ENCODE results near the gene MYO7B. TPM values are rescaled to one million over a fixed set of nuclear protein-coding genes. Genes with fewer than 3 reads are reported as not detected.
A peak's percentile ranks its signal among the peaks of the same experiment; 100 is the strongest.

The MYO7B gene
- total RNA-seq, 4 donors from 2014 or later = 0.27 to 0.77 (median 0.54) TPM; not detected in 1

DNA sequence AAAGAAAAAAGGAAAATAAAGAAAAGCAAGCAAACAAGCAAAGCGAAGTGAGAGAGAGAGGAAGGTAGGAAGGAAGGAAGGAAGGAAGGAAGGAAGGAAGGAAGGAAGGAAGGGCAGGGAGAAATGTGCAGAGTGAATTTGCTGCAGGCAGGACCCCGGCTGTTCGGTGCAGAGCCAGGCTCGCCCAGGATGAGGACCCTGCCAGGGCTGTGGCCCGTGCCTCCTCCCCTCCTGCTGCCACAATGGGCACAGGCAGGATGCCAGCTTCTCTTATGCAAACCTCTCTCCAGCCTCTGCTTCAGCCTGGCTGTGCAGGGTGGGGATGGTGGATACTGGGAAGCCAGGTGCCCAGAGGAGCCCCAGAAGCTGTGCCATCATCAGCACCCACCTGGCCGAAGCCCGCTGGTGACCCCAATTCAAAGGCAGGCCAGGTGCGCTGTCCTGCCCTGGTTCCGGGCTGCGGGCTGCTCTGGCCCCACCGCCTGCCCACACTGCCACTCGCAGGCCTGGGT lies 113.7 kb downstream of the MYO7B start:
- Histone ChIP-seq H3K27ac (peak overlapping the region; percentile 25 to 98 (median 84)), H3K36me3 (peaks cover 0 to 51% of the 10 kb centered on the region in 2 donors), H3K27me3 (no peaks in the 10 kb centered on the region), H3K9me3 (no peaks in the 10 kb centered on the region), H3K4me3 (no peak overlapping the region), H3K4me1 (peaks cover 13 to 99% (median 69%) of the 10 kb centered on the region in 3 donors)
- ATAC-seq = no peak
- 36 to 62% methylated on average over 4 of the region's 12 CpGs for WGBS, 2 donors (ENCODE audit: low coverage in 1 of 2)
- TF ChIP-seq EP300 (IDR thresholded peaks at IDR 0.05) (no peak), POLR2AphosphoS5 (IDR thresholded peaks at IDR 0.05) (no peak), POLR2A (IDR thresholded peaks at IDR 0.05) (no peak)
- TF ChIP-seq, protein P1, sequence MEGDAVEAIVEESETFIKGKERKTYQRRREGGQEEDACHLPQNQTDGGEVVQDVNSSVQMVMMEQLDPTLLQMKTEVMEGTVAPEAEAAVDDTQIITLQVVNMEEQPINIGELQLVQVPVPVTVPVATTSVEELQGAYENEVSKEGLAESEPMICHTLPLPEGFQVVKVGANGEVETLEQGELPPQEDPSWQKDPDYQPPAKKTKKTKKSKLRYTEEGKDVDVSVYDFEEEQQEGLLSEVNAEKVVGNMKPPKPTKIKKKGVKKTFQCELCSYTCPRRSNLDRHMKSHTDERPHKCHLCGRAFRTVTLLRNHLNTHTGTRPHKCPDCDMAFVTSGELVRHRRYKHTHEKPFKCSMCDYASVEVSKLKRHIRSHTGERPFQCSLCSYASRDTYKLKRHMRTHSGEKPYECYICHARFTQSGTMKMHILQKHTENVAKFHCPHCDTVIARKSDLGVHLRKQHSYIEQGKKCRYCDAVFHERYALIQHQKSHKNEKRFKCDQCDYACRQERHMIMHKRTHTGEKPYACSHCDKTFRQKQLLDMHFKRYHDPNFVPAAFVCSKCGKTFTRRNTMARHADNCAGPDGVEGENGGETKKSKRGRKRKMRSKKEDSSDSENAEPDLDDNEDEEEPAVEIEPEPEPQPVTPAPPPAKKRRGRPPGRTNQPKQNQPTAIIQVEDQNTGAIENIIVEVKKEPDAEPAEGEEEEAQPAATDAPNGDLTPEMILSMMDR (IDR thresholded peaks at IDR 0.05) = no peak

DNA sequence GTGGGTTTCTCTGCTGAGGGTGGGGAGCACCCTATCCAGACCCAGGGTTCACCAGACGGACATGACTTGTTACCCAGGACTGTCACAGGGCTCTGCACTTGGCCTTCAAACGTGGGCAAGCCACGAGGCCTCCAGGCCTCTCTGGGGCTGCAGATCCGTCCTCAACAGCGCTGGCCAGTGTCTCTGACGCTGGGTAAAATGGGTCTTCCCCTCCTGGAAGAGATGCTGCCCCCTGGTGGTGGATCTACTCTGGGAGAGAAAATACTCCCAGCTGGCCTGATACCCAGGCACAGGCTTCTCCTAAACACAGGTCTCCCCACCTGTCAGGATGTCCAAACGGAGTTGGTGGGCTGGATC lies 114.2 kb downstream of the MYO7B start:
- peak; percentile 54 for ATAC-seq
- Histone ChIP-seq H3K4me1 (peaks cover 13 to 99% (median 68%) of the 10 kb centered on the region in 3 donors), H3K4me3 (no peak overlapping the region), H3K27me3 (no peaks in the 10 kb centered on the region), H3K9me3 (no peaks in the 10 kb centered on the region), H3K36me3 (peaks cover 0 to 53% of the 10 kb centered on the region in 2 donors), H3K27ac (peak overlapping the region; percentile 37 to 98 (median 84))
- TF ChIP-seq, protein P1 (IDR thresholded peaks at IDR 0.05) = peak in 3 of 4 experiments; percentile 76 to 87 (median 86)
- TF ChIP-seq POLR2AphosphoS5 (IDR thresholded peaks at IDR 0.05) = no peak
- WGBS, 2 donors (ENCODE audit: low coverage in 1 of 2) = no CpG with 5 or more reads among the region's 7 CpGs

GRCh38 chr2:127650041-127650784 lies 114.7 kb downstream of the MYO7B start:
- peak; percentile 13 for ATAC-seq
- Histone ChIP-seq H3K27me3 (no peaks in the 10 kb centered on the region), H3K27ac (peak overlapping the region; percentile 37 to 98 (median 84)), H3K4me1 (peaks cover 13 to 99% (median 68%) of the 10 kb centered on the region in 3 donors), H3K4me3 (no peak overlapping the region), H3K36me3 (peaks cover 0 to 58% of the 10 kb centered on the region in 2 donors), H3K9me3 (no peaks in the 10 kb centered on the region)
- WGBS, 2 donors (ENCODE audit: low coverage in 1 of 2) = no CpG with 5 or more reads among the region's 17 CpGs
- TF ChIP-seq POLR2A (IDR thresholded peaks at IDR 0.05) (peak in 1 of 2 donors; percentile 14), EP300 (IDR thresholded peaks at IDR 0.05) (no peak), POLR2AphosphoS5 (IDR thresholded peaks at IDR 0.05) (peak; percentile 49)
- TF ChIP-seq, protein P1 (IDR thresholded peaks at IDR 0.05) = no peak

- Histone ChIP-seq H3K27ac (peak overlapping the region; percentile 37 to 98 (median 84)), H3K4me3 (no peak overlapping the region), H3K27me3 (no peaks in the 10 kb centered on the region), H3K36me3 (peaks cover 0 to 58% of the 10 kb centered on the region in 2 donors), H3K4me1 (peaks cover 13 to 99% (median 68%) of the 10 kb centered on the region in 3 donors), H3K9me3 (no peaks in the 10 kb centered on the region)
- TF ChIP-seq POLR2A (IDR thresholded peaks at IDR 0.05) (peak in 1 of 2 donors; percentile 3), POLR2AphosphoS5 (IDR thresholded peaks at IDR 0.05) (no peak)
- peak; percentile 0 for ATAC-seq
- no CpG with 5 or more reads among the region's 28 CpGs for WGBS, 2 donors (ENCODE audit: low coverage in 1 of 2)
Measured at GRCh38 chr2:127650785-127651380, 115.4 kb downstream of the MYO7B start.

GRCh38 chr2:127651381-127651809 lies 115.9 kb downstream of the MYO7B start:
- Histone ChIP-seq H3K9me3 (no peaks in the 10 kb centered on the region), H3K4me3 (no peak overlapping the region), H3K36me3 (peaks cover 0 to 54% of the 10 kb centered on the region in 2 donors), H3K27ac (peak overlapping the region; percentile 37 to 98 (median 84)), H3K27me3 (no peaks in the 10 kb centered on the region), H3K4me1 (peaks cover 13 to 99% (median 71%) of the 10 kb centered on the region in 3 donors)
- 80% methylated on average over 2 of the region's 29 CpGs; no CpG with 5 or more reads in 1 of the 2 donors for WGBS, 2 donors (ENCODE audit: low coverage in 1 of 2)
- ATAC-seq = no peak
- TF ChIP-seq, protein P1 (IDR thresholded peaks at IDR 0.05) = no peak
- TF ChIP-seq EP300 (IDR thresholded peaks at IDR 0.05) (no peak), POLR2A (IDR thresholded peaks at IDR 0.05) (no peak), POLR2AphosphoS5 (IDR thresholded peaks at IDR 0.05) (no peak)

Measured in gastroesophageal sphincter (tissue), 4 donors.